H9 (cell line): ENCODE results near the gene KLHL22. TPM values are rescaled to one million over a fixed set of nuclear protein-coding genes. Genes with fewer than 3 reads are reported as not detected.

Experiments
- DNase-seq: peaks from one replicate; pipeline ENCODE4 v3.0.0-alpha.2; 2017
- H2AFZ ChIP-seq: one replicate; pipeline ENCODE4 v1.6.1; 2013; ENCODE audit warnings: mild to moderate bottlenecking, low read length, control low read depth, moderate library complexity
- H2AK5ac ChIP-seq: 2 replicates; pipeline ENCODE4 v1.6.1; 2013; ENCODE audit warnings: low read length, control low read depth, mixed read lengths; ENCODE audit not compliant: insufficient read length
- H2BK120ac ChIP-seq: one replicate; pipeline ENCODE4 v1.6.1; 2013; ENCODE audit warnings: low read depth, mild to moderate bottlenecking, low read length, control low read depth, inconsistent platforms; ENCODE audit not compliant: poor library complexity, severe bottlenecking
- H2BK12ac ChIP-seq: 2 replicates; pipeline ENCODE4 v1.6.1; 2013; ENCODE audit warnings: low read length, control low read depth, mixed read lengths, low read depth; ENCODE audit not compliant: insufficient read length
- H2BK15ac ChIP-seq: 2 replicates; pipeline ENCODE4 v1.6.1; 2013; ENCODE audit warnings: low read depth, low read length, control low read depth
- H2BK20ac ChIP-seq: one replicate; pipeline ENCODE4 v1.6.1; 2013; ENCODE audit warnings: low read depth, mild to moderate bottlenecking, low read length, control low read depth, inconsistent platforms; ENCODE audit not compliant: poor library complexity, severe bottlenecking
- H2BK5ac ChIP-seq: 2 replicates; pipeline ENCODE4 v1.6.1; 2013; ENCODE audit warnings: low read length, control low read depth, mixed read lengths; ENCODE audit not compliant: insufficient read length
- H3K14ac ChIP-seq: 2 replicates; pipeline ENCODE4 v1.6.1; 2013; ENCODE audit warnings: low read length, control low read depth; ENCODE audit not compliant: insufficient read depth
- H3K18ac ChIP-seq: 2 replicates; pipeline ENCODE4 v1.6.1; 2013; ENCODE audit warnings: low read depth, mild to moderate bottlenecking, mixed read lengths, low read length, control low read depth; ENCODE audit not compliant: insufficient read length
- H3K23ac ChIP-seq: 2 replicates; pipeline ENCODE4 v1.6.1; 2013; ENCODE audit warnings: low read length, control low read depth, mixed read lengths, low read depth; ENCODE audit not compliant: insufficient read length
- H3K23me2 ChIP-seq: 2 replicates; pipeline ENCODE4 v1.6.1; 2013; ENCODE audit warnings: low read depth, mild to moderate bottlenecking, mixed read lengths, low read length, control low read depth; ENCODE audit not compliant: insufficient read length, poor library complexity, severe bottlenecking
- H3K27ac ChIP-seq: 2 replicates; pipeline ENCODE4 v1.5.1; 2013; ENCODE audit warnings: low read length, control low read depth, mixed read lengths, low read depth; ENCODE audit not compliant: insufficient read length
- H3K27me3 ChIP-seq: 2 replicates; pipeline ENCODE4 v1.6.1; 2013; ENCODE audit warnings: low read length, control low read depth, inconsistent platforms; ENCODE audit not compliant: insufficient read depth
- H3K4ac ChIP-seq: 2 replicates; pipeline ENCODE4 v1.6.1; 2013; ENCODE audit warnings: low read depth, mild to moderate bottlenecking, control low read depth, inconsistent platforms, low read length, moderate library complexity
- H3K4me1 ChIP-seq: 2 replicates; pipeline ENCODE4 v1.6.1; 2013; ENCODE audit warnings: low read length, control low read depth, inconsistent platforms; ENCODE audit not compliant: insufficient read depth
- H3K4me2 ChIP-seq: 2 replicates; pipeline ENCODE4 v1.6.1; 2013; ENCODE audit warnings: low read length, control low read depth, mixed read lengths; ENCODE audit not compliant: insufficient read length, insufficient read depth
- H3K56ac ChIP-seq: 2 replicates; pipeline ENCODE4 v1.6.1; 2013; ENCODE audit warnings: low read depth, mild to moderate bottlenecking, mixed read lengths, low read length, control low read depth; ENCODE audit not compliant: insufficient read length
- H3K79me1 ChIP-seq: 2 replicates; pipeline ENCODE4 v1.6.1; 2013; ENCODE audit warnings: low read depth, mild to moderate bottlenecking, moderate library complexity, low read length, control low read depth, inconsistent platforms; ENCODE audit not compliant: insufficient read depth, poor library complexity, severe bottlenecking
- H3K79me2 ChIP-seq: 2 replicates; pipeline ENCODE4 v1.6.1; 2013; ENCODE audit warnings: low read length, control low read depth, inconsistent platforms; ENCODE audit not compliant: insufficient read depth
- H3K9ac ChIP-seq: 2 replicates; pipeline ENCODE4 v1.6.1; 2013; ENCODE audit warnings: low read length, control low read depth, mixed read lengths; ENCODE audit not compliant: insufficient read length; ENCODE audit errors: extremely low read depth
- H3K9me3 ChIP-seq: one replicate; pipeline ENCODE4 v1.6.1; 2013; ENCODE audit warnings: low read depth, low read length, inconsistent platforms; ENCODE audit not compliant: control insufficient read depth
- H3T11ph ChIP-seq: one replicate; pipeline ENCODE4 v1.6.1; 2013; ENCODE audit warnings: mild to moderate bottlenecking, low read length, control low read depth, inconsistent platforms
- H4K20me1 ChIP-seq: one replicate; pipeline ENCODE4 v1.6.1; 2013; ENCODE audit not compliant: control insufficient read depth, insufficient read length, insufficient read depth
- H4K5ac ChIP-seq: 2 replicates; pipeline ENCODE4 v1.6.1; 2013; ENCODE audit warnings: low read depth, mild to moderate bottlenecking, mixed read lengths, low read length, control low read depth; ENCODE audit not compliant: insufficient read length
- H4K8ac ChIP-seq: replicated peaks from 2 replicates; pipeline ENCODE4 v1.6.1; 2013; ENCODE audit warnings: low read length, control low read depth, mixed read lengths, low read depth; ENCODE audit not compliant: insufficient read length
- H4K91ac ChIP-seq: 2 replicates; pipeline ENCODE4 v1.6.1; 2013; ENCODE audit warnings: low read depth, mild to moderate bottlenecking, moderate library complexity, mixed read lengths, low read length, control low read depth; ENCODE audit not compliant: insufficient read length
- H3K27ac Mint-ChIP-seq, 3 experiments: 2 replicates in 2 of 3; 3 replicates in 1 of 3; pipeline ENCODE4 v1.8.0; 2020 to 2021; ENCODE audit warnings: mixed read lengths in 3 of 3, mild to moderate bottlenecking in 1 of 3, moderate library complexity in 1 of 3
- H3K27me3 Mint-ChIP-seq: 2 replicates; pipeline ENCODE4 v1.8.0; 2021; ENCODE audit warnings: low read depth, mild to moderate bottlenecking, moderate library complexity, mixed read lengths
- H3K36me3 Mint-ChIP-seq, 3 experiments: 2 replicates in 2 of 3; 3 replicates in 1 of 3; pipeline ENCODE4 v1.8.0; 2020 to 2021; ENCODE audit warnings: low read depth in 3 of 3, mixed read lengths in 3 of 3; ENCODE audit not compliant: insufficient read depth in 1 of 3
- H3K4me1 Mint-ChIP-seq, 2 experiments: 2 replicates each; pipeline ENCODE4 v1.8.0; 2020; ENCODE audit warnings: mixed read lengths in 2 of 2
- H3K4me3 Mint-ChIP-seq, 2 experiments: 2 replicates in 1 of 2; 3 replicates in 1 of 2; pipeline ENCODE4 v1.8.0; 2020 to 2021; ENCODE audit warnings: mild to moderate bottlenecking in 2 of 2, mixed read lengths in 2 of 2, moderate library complexity in 1 of 2
- H3K9me3 Mint-ChIP-seq, 2 experiments: 2 replicates in 1 of 2; 3 replicates in 1 of 2; pipeline ENCODE4 v1.8.0; 2020; ENCODE audit warnings: mild to moderate bottlenecking in 2 of 2, mixed read lengths in 2 of 2, moderate library complexity in 1 of 2
- WGBS: extraction: QIAGEN DNeasy Blood & Tissue Kit; methylation state at CpG from one replicate; pipeline ENCODE4 v1.1.7; 2013; ENCODE audit warnings: missing lambda C conversion rate, low lambda C conversion rate, mixed read lengths; ENCODE audit not compliant: insufficient read length; ENCODE audit errors: extremely low coverage; 5-methylcytosine and 5-hydroxymethylcytosine counted together
- total RNA-seq: library from RNA; stranded (reverse); gene quantifications from 2 replicates; pipeline ENCODE4 v1.2.1, GENCODE V29; 2021
- TF ChIP-seq, protein P1 (sequence below): fragments of 200-600 bp; sonication (generic); conservative IDR thresholded peaks from 3 replicates; pipeline ENCODE4 v1.8.0; 2021; ENCODE audit warnings: antibody characterized with exemption, mild to moderate bottlenecking

Gene KLHL22
- total RNA-seq, 1 experiment from 2014 or later = 11.9 TPM

DNA sequence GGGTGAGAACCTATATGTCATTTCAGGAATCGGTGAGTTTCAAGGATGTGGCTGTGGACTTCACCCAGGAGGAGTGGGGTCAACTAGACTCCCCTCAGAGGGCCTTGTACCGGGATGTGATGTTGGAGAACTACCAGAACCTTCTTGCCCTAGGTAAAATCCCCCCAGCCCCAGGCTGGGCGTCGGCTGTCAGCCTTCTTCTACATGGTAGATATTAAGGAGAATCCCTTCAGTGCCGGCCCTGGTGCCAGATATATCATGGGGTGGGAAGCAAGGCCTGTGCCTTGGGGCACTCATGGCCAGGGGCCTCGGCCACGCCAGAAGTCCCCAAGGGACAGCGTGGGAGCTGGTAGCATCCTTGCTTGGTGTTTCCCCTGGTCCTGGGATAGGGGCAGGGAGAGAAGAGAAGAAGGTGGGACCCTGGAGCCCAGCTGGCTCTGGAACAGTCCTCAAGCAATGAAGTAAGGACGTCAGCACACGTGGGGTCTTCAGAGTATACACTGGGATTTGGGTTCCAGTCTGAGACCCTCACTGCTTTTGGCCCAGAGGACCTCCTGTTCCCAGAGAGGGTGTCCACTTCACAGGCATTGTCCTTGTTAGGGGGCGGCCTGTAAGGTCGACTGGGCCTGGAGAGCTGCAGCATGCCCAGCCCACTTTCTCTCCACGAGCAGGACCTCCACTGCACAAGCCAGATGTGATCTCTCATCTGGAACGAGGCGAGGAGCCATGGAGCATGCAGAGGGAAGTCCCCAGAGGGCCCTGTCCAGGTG is 94.8 kb downstream of the KLHL22 start:
- no peak overlapping the region for H3K4me3 Mint-ChIP-seq

More for the DNA sequence above, 94.8 kb downstream of the KLHL22 start:
- no peak overlapping the region for H2AK5ac ChIP-seq
- H3K27ac ChIP-seq = no peak overlapping the region
- H3K4me1 ChIP-seq = no peaks in the 10 kb centered on the region
- peaks cover 4 to 8% of the 10 kb centered on the region in 2 experiments for H3K4me1 Mint-ChIP-seq
- no peaks in the 10 kb centered on the region for H3K9me3 Mint-ChIP-seq
- no peak overlapping the region for H3K23ac ChIP-seq
- TF ChIP-seq, protein P1, sequence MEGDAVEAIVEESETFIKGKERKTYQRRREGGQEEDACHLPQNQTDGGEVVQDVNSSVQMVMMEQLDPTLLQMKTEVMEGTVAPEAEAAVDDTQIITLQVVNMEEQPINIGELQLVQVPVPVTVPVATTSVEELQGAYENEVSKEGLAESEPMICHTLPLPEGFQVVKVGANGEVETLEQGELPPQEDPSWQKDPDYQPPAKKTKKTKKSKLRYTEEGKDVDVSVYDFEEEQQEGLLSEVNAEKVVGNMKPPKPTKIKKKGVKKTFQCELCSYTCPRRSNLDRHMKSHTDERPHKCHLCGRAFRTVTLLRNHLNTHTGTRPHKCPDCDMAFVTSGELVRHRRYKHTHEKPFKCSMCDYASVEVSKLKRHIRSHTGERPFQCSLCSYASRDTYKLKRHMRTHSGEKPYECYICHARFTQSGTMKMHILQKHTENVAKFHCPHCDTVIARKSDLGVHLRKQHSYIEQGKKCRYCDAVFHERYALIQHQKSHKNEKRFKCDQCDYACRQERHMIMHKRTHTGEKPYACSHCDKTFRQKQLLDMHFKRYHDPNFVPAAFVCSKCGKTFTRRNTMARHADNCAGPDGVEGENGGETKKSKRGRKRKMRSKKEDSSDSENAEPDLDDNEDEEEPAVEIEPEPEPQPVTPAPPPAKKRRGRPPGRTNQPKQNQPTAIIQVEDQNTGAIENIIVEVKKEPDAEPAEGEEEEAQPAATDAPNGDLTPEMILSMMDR = no peak
- no peak overlapping the region for H4K5ac ChIP-seq
- H3K9me3 ChIP-seq = no peaks in the 10 kb centered on the region
- no peak overlapping the region for H3K27ac Mint-ChIP-seq
- H2BK5ac ChIP-seq = no peak overlapping the region
- WGBS = no CpG with 5 or more reads among the region's 15 CpGs
- H3K36me3 Mint-ChIP-seq = peaks cover 26 to 51% (median 43%) of the 10 kb centered on the region in 3 experiments
- no peak overlapping the region for H3K14ac ChIP-seq
- no peak overlapping the region for H2BK20ac ChIP-seq
- no peak overlapping the region for H3K4me2 ChIP-seq
- no peaks in the 10 kb centered on the region for H4K20me1 ChIP-seq
- no peaks in the 10 kb centered on the region for H3K23me2 ChIP-seq
- peaks cover 1% of the 10 kb centered on the region; the same call in 1 of the 2 replicates for H3K79me2 ChIP-seq
- no peak overlapping the region for H3K4ac ChIP-seq
- H2BK12ac ChIP-seq = no peak overlapping the region
- no peak overlapping the region for H4K8ac ChIP-seq
- H2BK120ac ChIP-seq = no peak overlapping the region
- DNase-seq = no peak
- no peak overlapping the region for H2AFZ ChIP-seq
- no peak overlapping the region for H2BK15ac ChIP-seq
- H4K91ac ChIP-seq = no peak overlapping the region
- H3K9ac ChIP-seq = no peak overlapping the region
- peaks cover 2% of the 10 kb centered on the region for H3K79me1 ChIP-seq
- no peak overlapping the region for H3K56ac ChIP-seq
- no peak overlapping the region for H3K18ac ChIP-seq
- no peak overlapping the region for H3T11ph ChIP-seq
- H3K27me3 ChIP-seq = no peaks in the 10 kb centered on the region
- no peaks in the 10 kb centered on the region; the same call in 1 of the 2 replicates for H3K27me3 Mint-ChIP-seq
